Activated CD4-positive, alpha-beta T cell treated with anti-CD3 and anti-CD28 coated beads, Interleukin-2, amount 10 ng/mL, durations not matched to agents 24 days and 14 days (primary cell): Measurements from ENCODE around the gene ADAM11. TPM values are rescaled to one million over a fixed set of nuclear protein-coding genes. Genes with fewer than 3 reads are reported as not detected.

ENCODE experiments used
- DNase-seq: peaks from one replicate; pipeline ENCODE4 v3.0.0; 2022
- H3K27ac Mint-ChIP-seq: one replicate; pipeline ENCODE4 v1.8.0; 2022; ENCODE audit warnings: mild to moderate bottlenecking, mixed read lengths
- H3K27me3 Mint-ChIP-seq: one replicate; pipeline ENCODE4 v1.8.0; 2022; ENCODE audit warnings: mixed read lengths
- H3K36me3 Mint-ChIP-seq: one replicate; pipeline ENCODE4 v1.8.0; 2022; ENCODE audit warnings: low read depth, mild to moderate bottlenecking, mixed read lengths
- H3K4me1 Mint-ChIP-seq: one replicate; pipeline ENCODE4 v1.8.0; 2021; ENCODE audit warnings: mixed read lengths
- H3K4me3 Mint-ChIP-seq: one replicate; pipeline ENCODE4 v1.8.0; 2022; ENCODE audit warnings: mild to moderate bottlenecking, moderate library complexity, mixed read lengths
- H3K9me3 Mint-ChIP-seq: one replicate; pipeline ENCODE4 v1.8.0; 2021; ENCODE audit warnings: mixed read lengths
- intact Hi-C: fragments of 100-400 bp; cut with micrococcal nuclease; formaldehyde crosslinking; loops from one replicate; pipeline ENCODE4 v1.15.1; 2023
- total RNA-seq: library from RNA; stranded (reverse); gene quantifications from 2 replicates; pipeline ENCODE4 v1.2.3, GENCODE V29; 2022

ADAM11 gene
- total RNA-seq, 1 donor from 2014 or later = 0.12 TPM

GRCh38 chr17:44775136-44775837 is 16.5 kb downstream of the ADAM11 start:
- intact Hi-C loops = loop anchor here (1.0 to 10.0 kb wide), 4 partner anchors 54 to 248 kb away; no protein-coding TSS in a partner anchor
- Mint-ChIP-seq H3K4me3 (peak overlapping the region; percentile 88), H3K9me3 (no peaks in the 10 kb centered on the region), H3K36me3 (no peaks in the 10 kb centered on the region), H3K27ac (peak overlapping the region; percentile 81), H3K27me3 (peaks cover 8% of the 10 kb centered on the region), H3K4me1 (peaks cover 14% of the 10 kb centered on the region)
- peak; percentile 99 for DNase-seq

GRCh38 chr17:44775838-44776621 is 17.2 kb downstream of the ADAM11 start:
- intact Hi-C loops = loop anchor here (1.0 to 10.0 kb wide), 4 partner anchors 53 to 247 kb away; no protein-coding TSS in a partner anchor
- DNase-seq = no peak

GRCh38 chr17:44776628-44777393 is 18.0 kb downstream of the ADAM11 start:
- Mint-ChIP-seq H3K4me3 (peak overlapping the region; percentile 30), H3K27ac (no peak overlapping the region), H3K27me3 (peaks cover 8% of the 10 kb centered on the region), H3K36me3 (no peaks in the 10 kb centered on the region), H3K9me3 (no peaks in the 10 kb centered on the region), H3K4me1 (peaks cover 14% of the 10 kb centered on the region)
- peak; percentile 58 for DNase-seq
- intact Hi-C loops = loop anchor here (10.0 kb wide), 1 partner anchor 242 kb away; no protein-coding TSS in a partner anchor

More at GRCh38 chr17:44775838-44776621, 17.2 kb downstream of the ADAM11 start:
- Mint-ChIP-seq H3K4me3 (peak overlapping the region; percentile 88), H3K36me3 (no peaks in the 10 kb centered on the region), H3K9me3 (no peaks in the 10 kb centered on the region), H3K4me1 (peaks cover 14% of the 10 kb centered on the region), H3K27ac (peak overlapping the region; percentile 77), H3K27me3 (peaks cover 8% of the 10 kb centered on the region)

GRCh38 chr17:44777394-44778348 is 18.9 kb downstream of the ADAM11 start:
- H3K27me3 Mint-ChIP-seq = peaks cover 8% of the 10 kb centered on the region
- no peaks in the 10 kb centered on the region for H3K9me3 Mint-ChIP-seq
- no peak overlapping the region for H3K27ac Mint-ChIP-seq
- H3K4me1 Mint-ChIP-seq = peaks cover 14% of the 10 kb centered on the region
- H3K36me3 Mint-ChIP-seq = no peaks in the 10 kb centered on the region
- peak overlapping the region; percentile 30 for H3K4me3 Mint-ChIP-seq
- intact Hi-C loops = loop anchor here (2.0 to 10.0 kb wide), 2 partner anchors 243 to 355 kb away; partner anchors contain the start of gene PLCD3
- DNase-seq = peak; percentile 60

GRCh38 chr17:44778656-44779210 is 19.9 kb downstream of the ADAM11 start:
- no peak for DNase-seq
- Mint-ChIP-seq H3K27me3 (peaks cover 8% of the 10 kb centered on the region), H3K36me3 (no peaks in the 10 kb centered on the region), H3K4me3 (peak overlapping the region; percentile 70), H3K9me3 (no peaks in the 10 kb centered on the region), H3K27ac (no peak overlapping the region), H3K4me1 (peaks cover 14% of the 10 kb centered on the region)
- intact Hi-C loops = loop anchor here (1.0 to 10.0 kb wide), 3 partner anchors 87 to 354 kb away; partner anchors contain the start of gene PLCD3

- H3K27ac Mint-ChIP-seq = no peak overlapping the region
- peaks cover 14% of the 10 kb centered on the region for H3K4me1 Mint-ChIP-seq
- H3K4me3 Mint-ChIP-seq = peak overlapping the region; percentile 70
- peak; percentile 95 for DNase-seq
- no peaks in the 10 kb centered on the region for H3K36me3 Mint-ChIP-seq
- H3K27me3 Mint-ChIP-seq = peaks cover 8% of the 10 kb centered on the region
- intact Hi-C loops = loop anchor here (1.0 to 10.0 kb wide), 3 partner anchors 86 to 353 kb away; partner anchors contain the start of gene PLCD3
- no peaks in the 10 kb centered on the region for H3K9me3 Mint-ChIP-seq
These were observed 20.6 kb downstream of the ADAM11 start for GRCh38 chr17:44779211-44780025.

- intact Hi-C loops = no loop called here
- H3K4me3 Mint-ChIP-seq = no peak overlapping the region
- H3K36me3 Mint-ChIP-seq = no peaks in the 10 kb centered on the region
- peaks cover 8% of the 10 kb centered on the region for H3K27me3 Mint-ChIP-seq
- no peaks in the 10 kb centered on the region for H3K9me3 Mint-ChIP-seq
- DNase-seq = peak; percentile 54
- peaks cover 12% of the 10 kb centered on the region for H3K4me1 Mint-ChIP-seq
- no peak overlapping the region for H3K27ac Mint-ChIP-seq
These were observed 21.4 kb downstream of the ADAM11 start for GRCh38 chr17:44780161-44780560.

- no peaks in the 10 kb centered on the region for H3K36me3 Mint-ChIP-seq
- H3K27me3 Mint-ChIP-seq = peaks cover 8% of the 10 kb centered on the region
- intact Hi-C loops = no loop called here
- peaks cover 10% of the 10 kb centered on the region for H3K4me1 Mint-ChIP-seq
- H3K4me3 Mint-ChIP-seq = no peak overlapping the region
- H3K27ac Mint-ChIP-seq = no peak overlapping the region
- no peak for DNase-seq
- no peaks in the 10 kb centered on the region for H3K9me3 Mint-ChIP-seq
These were observed 22.2 kb downstream of the ADAM11 start for GRCh38 chr17:44780845-44781480.

GRCh38 chr17:44781551-44782325 is 22.9 kb downstream of the ADAM11 start:
- H3K36me3 Mint-ChIP-seq = no peaks in the 10 kb centered on the region
- H3K9me3 Mint-ChIP-seq = no peaks in the 10 kb centered on the region
- H3K4me3 Mint-ChIP-seq = no peak overlapping the region
- DNase-seq = no peak
- peaks cover 7% of the 10 kb centered on the region for H3K4me1 Mint-ChIP-seq
- no peak overlapping the region for H3K27ac Mint-ChIP-seq
- H3K27me3 Mint-ChIP-seq = peaks cover 7% of the 10 kb centered on the region
- intact Hi-C loops = no loop called here

GRCh38 chr17:44782326-44782850 is 23.6 kb downstream of the ADAM11 start:
- no peak overlapping the region for H3K27ac Mint-ChIP-seq
- intact Hi-C loops = no loop called here
- no peak for DNase-seq
- no peaks in the 10 kb centered on the region for H3K36me3 Mint-ChIP-seq
- peaks cover 7% of the 10 kb centered on the region for H3K4me1 Mint-ChIP-seq
- no peaks in the 10 kb centered on the region for H3K9me3 Mint-ChIP-seq
- no peak overlapping the region for H3K4me3 Mint-ChIP-seq
- H3K27me3 Mint-ChIP-seq = peaks cover 2% of the 10 kb centered on the region

GRCh38 chr17:44785921-44786320 is 27.1 kb downstream of the ADAM11 start:
- Mint-ChIP-seq H3K36me3 (no peaks in the 10 kb centered on the region), H3K27me3 (peaks cover 2% of the 10 kb centered on the region), H3K9me3 (no peaks in the 10 kb centered on the region), H3K27ac (no peak overlapping the region), H3K4me1 (no peaks in the 10 kb centered on the region), H3K4me3 (no peak overlapping the region)
- intact Hi-C loops = no loop called here
- peak; percentile 52 for DNase-seq
